PC-9 (cell line): ENCODE measurements around the gene RASA1. TPM values are rescaled to one million over a fixed set of nuclear protein-coding genes. Genes with fewer than 3 reads are reported as not detected.

Experiments
- Bru-seq: library from RNA; stranded (reverse); fragments of 400-500 nt; gene quantifications from one replicate; lab custom pipeline; 2021; lab: Mats Ljungman, UMichigan
- BruChase-seq, 2 experiments: library from RNA; stranded (reverse); fragments of 400-500 nt; gene quantifications; one replicate each; lab custom pipeline; 2021; lab: Mats Ljungman, UMichigan
- BruUV-seq: library from RNA; stranded (reverse); fragments of 400-500 nt; replicated peaks from 2 replicates; lab custom pipeline; 2021; lab: Mats Ljungman, UMichigan
- CTCF ChIA-PET: fragments of 300-600 bp; sonication (Branson Sonifier 250); formaldehyde crosslinking; loops from one replicate; lab custom pipeline; 2022; ENCODE audit warnings: antibody characterized with exemption; lab: Charles Lee
- POLR2A ChIA-PET: fragments of 300-600 bp; sonication (Branson Sonifier 250); formaldehyde crosslinking; loops from one replicate; lab custom pipeline; 2022; ENCODE audit warnings: antibody characterized with exemption; ENCODE audit not compliant: unreplicated experiment; lab: Charles Lee
- DNase-seq, 2 experiments: peaks; one replicate each; pipeline versions ENCODE4 v3.0.0 to v3.0.0-alpha.2; 2015 to 2022; ENCODE audit warnings: mixed read lengths in 1 of 2
- H2AFZ ChIP-seq: fragments of 200-600 bp; sonication (generic); 2 replicates; pipeline ENCODE4 v1.8.1; 2017; ENCODE audit warnings: antibody characterized with exemption
- H3F3A ChIP-seq: fragments of 200-600 bp; sonication (generic); 2 replicates; pipeline ENCODE4 v1.8.1; 2017; ENCODE audit warnings: antibody characterized with exemption, mild to moderate bottlenecking, low read depth; ENCODE audit not compliant: insufficient read depth
- H3K27ac ChIP-seq: fragments of 200-600 bp; sonication (generic); 2 replicates; pipeline ENCODE4 v1.6.1; 2016; ENCODE audit warnings: mixed run types
- H3K27me3 ChIP-seq: fragments of 200-600 bp; sonication (generic); 2 replicates; pipeline ENCODE4 v1.6.1; 2016; ENCODE audit warnings: low read depth, mixed run types; ENCODE audit not compliant: insufficient read depth
- H3K36me3 ChIP-seq: fragments of 200-600 bp; sonication (generic); 2 replicates; pipeline ENCODE4 v1.6.1; 2016; ENCODE audit warnings: low read depth, mixed run types
- H3K4me1 ChIP-seq: fragments of 200-600 bp; sonication (generic); replicated peaks from 2 replicates; pipeline ENCODE4 v1.6.1; 2016; ENCODE audit warnings: mixed run types; ENCODE audit not compliant: insufficient read depth
- H3K4me2 ChIP-seq: fragments of 200-600 bp; sonication (generic); 2 replicates; pipeline ENCODE4 v1.6.1; 2017; ENCODE audit warnings: mixed run types
- H3K4me3 ChIP-seq: fragments of 200-600 bp; sonication (generic); 2 replicates; pipeline ENCODE4 v1.6.1; 2016; ENCODE audit warnings: mixed run types
- H3K79me2 ChIP-seq: fragments of 200-600 bp; sonication (generic); 2 replicates; pipeline ENCODE4 v1.6.1; 2017; ENCODE audit warnings: low read depth, mixed run types
- H3K9me2 ChIP-seq: fragments of 200-600 bp; sonication (generic); 2 replicates; pipeline ENCODE4 v1.8.1; 2017; ENCODE audit warnings: mild to moderate bottlenecking; ENCODE audit not compliant: insufficient read depth
- H3K9me3 ChIP-seq: fragments of 200-600 bp; sonication (generic); 2 replicates; pipeline ENCODE4 v1.8.1; 2016; ENCODE audit warnings: low read depth; ENCODE audit not compliant: insufficient read depth
- H4K20me1 ChIP-seq: fragments of 200-600 bp; sonication (generic); 2 replicates; pipeline ENCODE4 v1.8.1; 2017; ENCODE audit not compliant: insufficient read depth
- CTCF ChIP-seq: fragments of 200-600 bp; sonication (generic); conservative IDR thresholded peaks from 2 replicates; pipeline ENCODE4 v1.6.1; 2017; ENCODE audit warnings: mixed run types, antibody characterized with exemption, mild to moderate bottlenecking, moderate library complexity
- EZH2 ChIP-seq: fragments of 200-600 bp; sonication (generic); IDR thresholded peaks from 2 replicates; pipeline ENCODE4 v1.8.0; 2017; ENCODE audit warnings: antibody characterized with exemption, low read depth
- intact Hi-C: fragments of 100-400 bp; cut with micrococcal nuclease; formaldehyde crosslinking; loops from one replicate; pipeline ENCODE4 v1.10.0; 2022; ENCODE audit not compliant: unreplicated experiment
- long read RNA-seq: library from polyadenylated mRNA; stranded (forward); transcript quantifications from one replicate; pipeline ENCODE4 v2.0.0, GENCODE V29; 2022
- total RNA-seq: library from RNA; stranded (reverse); gene quantifications from 2 replicates; pipeline ENCODE4 v1.2.3, GENCODE V29; 2021

RASA1 gene
- total RNA-seq (55.0 and 66.6 TPM in 2 replicates), Bru-seq, nascent RNA (percentile 96 among the genes with signal in this experiment), BruChase-seq, experiment 1, labeled RNA remaining after a 2-hour chase (percentile 93 among the genes with signal in this experiment), BruChase-seq, experiment 2, labeled RNA remaining after a 6-hour chase (percentile 78 among the genes with signal in this experiment)
- long read RNA-seq, transcript RASA1-202 (25 exons, 3,776 nt): minor isoform, 6 of 26 reads
- long read RNA-seq, transcript RASA1-201 (25 exons, 3,752 nt): major isoform, 9 of 26 reads
- long read RNA-seq, partial matches to known transcripts: 2 of 26 reads
- long read RNA-seq, other reads (novel, unspliced or antisense): 9 of 26 reads

- H3K36me3 ChIP-seq: no peaks in the 10 kb centered on the region; the same call in 1 of the 2 replicates
- ChIA-PET POLR2A (interaction anchor here (0.6 to 1.3 kb wide), 18 partner anchors 12 to 970 kb away, joined by 3 to 33 read pairs (median 6); partner anchors contain the start of gene CCNH), CTCF (interaction anchor here (0.7 to 1.8 kb wide), 2 partner anchors 38 to 198 kb away, joined by 3 to 7 read pairs; no protein-coding TSS in a partner anchor)
- H3K4me1 ChIP-seq: peaks cover 26% of the 10 kb centered on the region; the same call in 1 of the 2 replicates
- H4K20me1 ChIP-seq: peaks cover 6% of the 10 kb centered on the region; the same call in 1 of the 2 replicates
- intact Hi-C loops: loop anchor here (1.0 to 10.0 kb wide), 7 partner anchors 36 to 247 kb away; no protein-coding TSS in a partner anchor
- DNase-seq: peak; percentile 87 to 96
- H3K27me3 ChIP-seq: no peaks in the 10 kb centered on the region
- no peak for TF ChIP-seq CTCF
- no peak for TF ChIP-seq EZH2
- peak within 1 kb of the TSS; percentile 96 for H3K4me2 ChIP-seq
- H2AFZ ChIP-seq: peak within 1 kb of the TSS; percentile 91
- BruUV-seq: no TSS peak
- no peaks in the 10 kb centered on the region for H3K9me2 ChIP-seq
- H3K27ac ChIP-seq: peak within 1 kb of the TSS; percentile 69
- no peaks in the 10 kb centered on the region for H3K9me3 ChIP-seq
- peak within 1 kb of the TSS; percentile 71 for H3K4me3 ChIP-seq
- peaks cover 41% of the 10 kb centered on the region for H3K79me2 ChIP-seq
- peaks cover 7% of the 10 kb centered on the region; the same call in 1 of the 2 replicates for H3F3A ChIP-seq
Observed at GRCh38 chr5:87267574-87268125, at the start of gene RASA1. TSS of gene RASA1 (plus strand) at chr5:87267883. CDS start at chr5:87268452, 569 bp downstream.

- no peak overlapping the region for H3K4me2 ChIP-seq
- H3K9me2 ChIP-seq: no peaks in the 10 kb centered on the region
- CTCF ChIA-PET: interaction anchor here (0.5 kb wide), 1 partner anchor 38 kb away, joined by 3 read pairs; the partner anchor contains the start of gene RASA1
- intact Hi-C loops: loop anchor here (2.0 kb wide), 1 partner anchor 109 kb away; no protein-coding TSS in a partner anchor
- H3K4me3 ChIP-seq: no peak overlapping the region
- TF ChIP-seq EZH2 (no peak), CTCF (no peak)
- no peak overlapping the region for H2AFZ ChIP-seq
- H4K20me1 ChIP-seq: no peaks in the 10 kb centered on the region
- no peak overlapping the region for H3K27ac ChIP-seq
- peak in 1 of 2 experiments; percentile 46 for DNase-seq
- H3K27me3 ChIP-seq: no peaks in the 10 kb centered on the region
- no peaks in the 10 kb centered on the region for H3K9me3 ChIP-seq
- no TSS peak for BruUV-seq
- no peaks in the 10 kb centered on the region for H3F3A ChIP-seq
- no peaks in the 10 kb centered on the region for H3K79me2 ChIP-seq
- no peaks in the 10 kb centered on the region for H3K4me1 ChIP-seq
- POLR2A ChIA-PET: interaction anchor here (0.5 kb wide), 2 partner anchors 122 to 159 kb away, joined by 4 to 5 read pairs; no protein-coding TSS in a partner anchor
- no peaks in the 10 kb centered on the region for H3K36me3 ChIP-seq
Observed at GRCh38 chr5:87229780-87230179, 37.9 kb upstream of the RASA1 start.
